ENCODE measurements around the gene THADA.

- TF ChIP-seq CTCF (IDR thresholded peaks at IDR 0.05; ENCODE audit: low read length) (no peak), EZH2 (IDR thresholded peaks at IDR 0.05; ENCODE audit: borderline replicate concordance, low read length) (no peak)
Observed at GRCh38 chr2:43569921-43570320, 25.9 kb downstream of the THADA start.
